Spleen (tissue), 7 donors: Measurements from ENCODE around the gene PLA1A.

Experiments used
- POLR2A ChIP-seq, 3 donors: fragments of 450-650 bp; IDR thresholded peaks; one replicate each; pipeline ENCODE4 v1.5.1; 2017; ENCODE audit warnings: antibody characterized with exemption in 3 of 3, mild to moderate bottlenecking in 1 of 3
- POLR2AphosphoS5 ChIP-seq, 3 donors: sonication (generic); formaldehyde crosslinking; IDR thresholded peaks; one replicate each; pipeline ENCODE4 v1.5.1; 2017; ENCODE audit warnings: antibody characterized with exemption in 3 of 3
- TF ChIP-seq, protein P1 (sequence below), 11 experiments: fragments of 200-600 bp in 7 of 11; fragments of 450-650 bp in 4 of 11; sonication (generic) in 4 of 11; IDR thresholded peaks in 8 of 11; conservative IDR thresholded peaks in 3 of 11; 1 replicate in 7 of 11; 2 replicates in 4 of 11; pipeline versions ENCODE4 v1.4.0 to v1.8.0; 2016 to 2021; ENCODE audit warnings: antibody characterized with exemption in 11 of 11, inconsistent platforms in 4 of 11, mild to moderate bottlenecking in 1 of 11
- donor health status: DM: no; HTN: no; CAD: no; lungs with moderate emphysema.
- donor health status: DM: no; HTN: no; CAD: no.
- donor health status: DM: no; HTN: no; CAD: no.

DNA sequence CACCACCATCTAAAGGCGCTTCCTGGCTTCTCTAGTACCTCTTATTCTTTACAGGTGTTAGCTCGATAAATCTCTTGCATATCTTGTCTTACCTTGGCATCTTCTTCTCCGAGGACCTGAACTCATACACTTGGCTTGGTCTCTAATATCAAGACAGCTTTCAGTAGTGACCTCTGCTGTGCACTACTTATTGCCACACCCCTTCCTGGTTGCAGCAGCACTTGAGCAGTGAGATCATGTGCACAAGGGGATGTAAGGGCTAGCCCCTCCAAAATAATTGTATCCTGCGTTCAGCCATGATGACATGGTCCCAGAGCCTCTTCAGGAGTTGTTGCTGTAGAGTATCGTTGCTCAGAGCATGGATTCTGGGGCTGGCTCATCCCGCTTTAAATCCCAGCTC is 1.3 kb upstream of the PLA1A start:
- TF ChIP-seq, protein P1, sequence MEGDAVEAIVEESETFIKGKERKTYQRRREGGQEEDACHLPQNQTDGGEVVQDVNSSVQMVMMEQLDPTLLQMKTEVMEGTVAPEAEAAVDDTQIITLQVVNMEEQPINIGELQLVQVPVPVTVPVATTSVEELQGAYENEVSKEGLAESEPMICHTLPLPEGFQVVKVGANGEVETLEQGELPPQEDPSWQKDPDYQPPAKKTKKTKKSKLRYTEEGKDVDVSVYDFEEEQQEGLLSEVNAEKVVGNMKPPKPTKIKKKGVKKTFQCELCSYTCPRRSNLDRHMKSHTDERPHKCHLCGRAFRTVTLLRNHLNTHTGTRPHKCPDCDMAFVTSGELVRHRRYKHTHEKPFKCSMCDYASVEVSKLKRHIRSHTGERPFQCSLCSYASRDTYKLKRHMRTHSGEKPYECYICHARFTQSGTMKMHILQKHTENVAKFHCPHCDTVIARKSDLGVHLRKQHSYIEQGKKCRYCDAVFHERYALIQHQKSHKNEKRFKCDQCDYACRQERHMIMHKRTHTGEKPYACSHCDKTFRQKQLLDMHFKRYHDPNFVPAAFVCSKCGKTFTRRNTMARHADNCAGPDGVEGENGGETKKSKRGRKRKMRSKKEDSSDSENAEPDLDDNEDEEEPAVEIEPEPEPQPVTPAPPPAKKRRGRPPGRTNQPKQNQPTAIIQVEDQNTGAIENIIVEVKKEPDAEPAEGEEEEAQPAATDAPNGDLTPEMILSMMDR (IDR thresholded peaks at IDR 0.05 in 8 of 11, conservative IDR thresholded peaks at IDR 0.05 in 3 of 11), result no peak
- no peak for TF ChIP-seq POLR2A (IDR thresholded peaks at IDR 0.05)
- no peak for TF ChIP-seq POLR2AphosphoS5 (IDR thresholded peaks at IDR 0.05)
